Measurements from ENCODE around the gene LEMD2.

The LEMD2 gene

GRCh38 chr6:33732817-33733708, 55.9 kb downstream of the LEMD2 start:
- DNase-seq = no peak

GRCh38 chr6:33732385-33732784, 56.5 kb downstream of the LEMD2 start:
- DNase-seq = no peak

GRCh38 chr6:33731751-33732282, 57.1 kb downstream of the LEMD2 start:
- no peak for DNase-seq

GRCh38 chr6:33731035-33731434, 57.9 kb downstream of the LEMD2 start:
- no peak for DNase-seq

GRCh38 chr6:33730611-33731010, 58.3 kb downstream of the LEMD2 start:
- DNase-seq = no peak

GRCh38 chr6:33729059-33729458, 59.9 kb downstream of the LEMD2 start:
- no peak for DNase-seq

GRCh38 chr6:33728438-33728837, 60.5 kb downstream of the LEMD2 start:
- DNase-seq = no peak

GRCh38 chr6:33727932-33728331, 61.0 kb downstream of the LEMD2 start:
- DNase-seq = no peak

GRCh38 chr6:33727126-33727525, 61.8 kb downstream of the LEMD2 start:
- no peak for DNase-seq

GRCh38 chr6:33726696-33727095, 62.2 kb downstream of the LEMD2 start:
- DNase-seq = no peak

GRCh38 chr6:33725891-33726673, 62.8 kb downstream of the LEMD2 start:
- no peak for DNase-seq

- no peak for DNase-seq
Measured at GRCh38 chr6:33725222-33725621, 63.7 kb downstream of the LEMD2 start.

GRCh38 chr6:33724102-33725023, 64.6 kb downstream of the LEMD2 start:
- no peak for DNase-seq

- no peak for DNase-seq
Measured at GRCh38 chr6:33723371-33724085, 65.4 kb downstream of the LEMD2 start.

- no peak for DNase-seq
Measured at GRCh38 chr6:33722103-33722623, 66.8 kb downstream of the LEMD2 start.

- no peak for DNase-seq
Measured at GRCh38 chr6:33721508-33721907, 67.4 kb downstream of the LEMD2 start.
